Measurements from ENCODE around the gene SALL3.

SALL3 gene

DNA sequence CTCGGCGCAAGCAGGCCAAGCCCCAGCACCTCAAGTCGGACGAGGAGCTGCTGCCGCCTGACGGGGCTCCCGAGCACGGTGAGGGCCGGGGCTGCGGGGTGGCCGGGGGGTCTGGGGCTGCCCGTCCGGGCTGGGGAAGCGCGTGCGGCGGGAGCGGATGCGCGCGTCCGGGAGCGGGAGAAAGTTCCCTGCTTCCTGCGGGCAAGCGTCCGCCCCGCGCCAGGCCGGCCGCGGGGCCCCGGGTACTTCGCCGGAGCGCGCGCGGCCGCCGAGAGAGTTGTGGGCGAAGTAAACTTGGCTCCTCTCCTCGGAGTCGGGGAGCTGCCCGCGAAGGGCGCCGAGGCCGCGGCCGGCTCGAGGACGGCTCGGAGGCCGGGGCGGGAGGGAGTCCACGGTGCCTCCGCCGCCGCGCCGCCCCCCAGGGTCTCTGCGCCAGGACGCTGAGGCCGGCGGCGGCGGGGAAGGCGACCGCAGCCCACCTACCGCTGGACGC lies 707 bp downstream of the SALL3 start:
- DNase-seq (ENCODE audit: low read depth, low spot score) = no peak

DNA sequence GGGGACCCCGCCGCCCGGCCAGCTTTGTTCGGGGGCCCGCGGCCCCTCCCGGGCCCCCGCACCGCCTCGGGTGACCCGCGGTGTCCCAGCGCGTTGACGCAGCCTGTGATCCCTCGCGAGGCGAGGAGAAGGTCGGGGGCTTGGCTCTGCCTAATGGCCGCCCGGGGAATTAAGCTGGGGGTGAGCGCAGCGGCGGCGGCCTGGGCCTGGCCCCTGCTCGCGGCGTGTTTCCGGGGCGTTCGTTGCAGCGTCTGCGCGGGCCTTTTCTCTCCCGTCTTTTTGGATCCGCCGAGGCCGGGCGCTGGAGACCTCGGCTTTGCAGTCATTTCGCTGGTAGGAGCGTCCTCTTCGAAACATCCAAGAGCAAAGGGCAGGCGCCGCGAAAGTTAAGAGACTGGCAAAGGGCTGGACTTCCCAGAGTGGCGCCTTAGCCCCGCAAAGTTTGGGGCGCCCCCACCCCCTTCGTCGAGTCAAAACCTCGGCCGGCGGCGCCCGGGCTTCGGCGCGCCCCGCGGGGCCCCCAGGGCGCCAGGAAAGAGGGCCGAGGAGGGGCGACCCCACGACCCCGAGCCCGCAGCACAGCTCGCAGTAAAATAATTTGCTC lies 1.3 kb downstream of the SALL3 start:
- no peak for DNase-seq (ENCODE audit: low read depth, low spot score)

DNA sequence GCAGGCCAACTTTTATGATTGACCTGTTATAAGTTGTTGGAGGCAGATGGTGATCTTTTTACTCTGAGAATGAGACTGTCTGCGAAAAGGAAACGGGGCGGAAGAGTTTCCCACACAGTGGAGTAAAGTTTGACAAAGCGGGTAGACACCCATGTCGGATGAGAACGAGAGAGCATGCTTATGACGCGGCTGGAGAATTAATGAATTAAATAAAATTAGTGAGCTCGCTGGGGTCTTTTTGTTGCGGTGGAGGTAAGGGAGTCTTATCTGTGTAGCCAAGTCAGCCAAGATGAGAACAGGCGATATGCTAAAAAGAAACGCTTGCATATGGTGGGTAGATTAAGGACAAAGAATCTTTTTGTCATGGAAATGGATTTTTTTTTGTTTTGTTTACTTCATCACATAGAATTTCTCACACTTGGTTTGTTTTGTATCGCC lies 1.8 kb downstream of the SALL3 start:
- DNase-seq (ENCODE audit: low read depth, low spot score) = no peak

DNA sequence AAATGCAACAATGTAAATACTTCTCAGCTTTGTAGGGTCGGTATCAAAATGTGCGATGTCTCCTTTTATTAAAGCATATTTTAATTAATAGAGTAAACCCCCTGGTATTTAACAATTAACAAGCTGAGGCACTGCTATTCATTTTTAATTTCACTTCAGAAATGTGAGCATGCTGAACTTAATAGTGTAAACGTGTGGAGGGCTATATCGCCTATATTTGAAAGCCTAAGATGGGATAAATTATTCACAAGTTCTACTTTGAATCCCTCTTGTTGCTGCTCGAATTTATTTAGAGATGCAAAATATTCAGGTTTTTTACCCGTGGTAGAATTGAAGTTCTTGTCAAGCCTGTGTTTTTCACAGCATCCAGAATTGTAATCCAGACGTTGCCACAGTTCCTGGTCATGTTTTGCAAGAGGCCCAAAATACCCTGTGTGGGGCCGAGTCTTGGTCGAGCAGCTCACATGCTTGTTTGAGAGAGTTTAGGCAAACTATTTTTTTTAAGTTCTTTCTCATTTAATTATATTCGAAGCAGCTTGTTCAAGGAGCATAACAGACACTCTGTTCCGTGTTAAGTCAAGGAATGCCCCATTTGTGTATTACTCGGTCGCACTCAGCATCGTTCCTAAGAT lies 2.5 kb downstream of the SALL3 start:
- DNase-seq (ENCODE audit: low read depth, low spot score) = no peak

DNA sequence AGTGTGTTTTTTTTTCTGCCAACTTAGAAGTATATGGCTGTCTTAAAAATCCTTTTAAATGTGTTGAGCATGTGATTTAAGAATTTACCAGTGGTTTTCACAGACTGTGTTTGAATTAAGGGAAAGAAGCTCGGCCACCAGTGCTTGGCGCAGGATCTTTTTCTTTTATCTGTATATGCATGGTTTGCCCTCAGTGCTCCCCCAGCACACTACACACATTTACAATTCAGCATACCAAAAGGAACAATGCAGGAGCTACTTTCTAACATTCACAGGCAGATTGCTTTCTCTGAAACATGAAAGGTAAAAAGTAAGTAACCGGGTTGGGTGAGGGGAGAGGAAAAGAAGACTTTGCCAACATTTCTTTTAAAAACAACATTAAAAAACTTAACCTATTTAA lies 3.9 kb downstream of the SALL3 start:
- no peak for DNase-seq (ENCODE audit: low read depth, low spot score)

DNA sequence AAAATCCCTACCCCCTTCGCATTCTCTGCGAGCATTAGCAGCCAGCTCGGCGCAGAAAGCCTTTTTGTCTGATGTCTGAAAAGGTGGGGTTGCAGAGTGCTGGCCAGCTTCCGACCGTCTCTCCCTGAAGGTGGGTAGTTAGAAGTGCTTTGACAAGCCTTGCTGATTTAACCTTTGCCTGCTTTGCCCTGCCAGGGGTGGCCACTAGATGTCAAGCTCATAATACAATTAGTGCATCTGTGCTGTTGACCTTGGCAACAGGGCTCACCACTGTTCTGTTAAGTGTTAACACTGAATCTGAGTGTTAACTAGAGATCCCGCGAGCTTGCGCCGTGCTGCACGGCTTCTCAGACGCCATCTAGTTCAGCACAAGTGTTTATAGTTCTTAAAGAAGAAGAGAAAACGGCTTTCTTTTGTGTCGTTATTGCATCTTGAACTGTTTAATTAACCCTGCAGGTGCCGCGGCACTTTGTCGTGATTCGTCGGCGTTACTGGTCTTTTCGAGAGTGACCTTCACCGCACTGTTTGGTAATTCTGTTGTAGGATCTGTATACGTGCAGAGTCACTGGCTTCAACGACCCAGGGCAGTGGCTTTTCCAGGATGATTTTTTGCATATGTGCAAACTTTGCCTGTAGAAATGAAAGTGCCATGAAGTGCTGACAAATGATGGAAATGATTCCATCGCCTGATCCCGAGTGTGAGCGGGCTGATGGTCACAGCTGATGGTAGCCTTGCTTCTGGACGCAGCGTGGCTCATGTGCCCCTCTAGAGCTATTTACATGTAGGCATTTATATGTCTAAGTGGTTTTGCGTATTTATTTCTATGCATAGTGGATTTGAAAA lies 5.5 kb downstream of the SALL3 start:
- DNase-seq (ENCODE audit: low read depth, low spot score) = no peak

DNA sequence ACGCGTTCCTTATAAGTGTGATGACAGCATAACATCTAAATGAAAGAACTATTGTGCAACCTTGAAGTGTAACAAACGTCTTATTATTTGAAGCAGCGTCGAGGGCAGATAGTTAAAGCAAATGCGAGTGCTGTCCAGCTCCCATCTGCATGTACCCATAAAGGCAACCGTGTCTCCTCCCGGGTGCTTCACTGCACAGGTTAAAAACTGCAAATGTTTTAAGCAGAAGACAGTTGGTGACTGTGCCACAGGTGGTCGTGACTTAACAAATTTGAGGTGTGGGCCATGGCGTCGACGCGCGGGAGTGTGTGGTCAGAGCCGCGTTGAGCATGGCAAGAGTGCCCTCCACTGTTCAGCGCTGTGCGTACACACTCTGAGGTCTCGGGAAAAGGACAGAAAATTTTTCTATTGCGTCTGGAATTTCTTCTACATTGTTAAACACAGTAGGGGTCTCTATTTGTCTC lies 6.4 kb downstream of the SALL3 start:
- DNase-seq (ENCODE audit: low read depth, low spot score) = no peak

DNA sequence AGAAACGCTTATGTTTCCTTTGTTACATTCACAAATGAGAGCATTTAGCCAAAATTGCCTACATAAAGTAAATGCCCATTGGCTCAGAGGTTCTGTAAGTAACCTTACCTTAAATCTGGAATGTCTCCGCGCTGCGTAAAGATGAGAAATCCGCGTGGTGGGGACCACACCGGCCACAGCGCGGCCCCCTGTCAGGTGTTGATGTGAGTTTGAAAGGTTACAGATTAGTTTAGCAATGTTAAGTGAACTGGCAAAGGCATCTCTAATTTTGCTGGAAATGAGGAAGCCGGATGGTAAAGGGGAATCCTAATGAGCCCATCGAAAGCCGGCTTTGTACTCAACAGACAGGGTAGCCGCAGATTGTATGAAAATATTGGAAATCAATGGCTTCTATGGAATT lies 11.8 kb downstream of the SALL3 start:
- no peak for DNase-seq (ENCODE audit: low read depth, low spot score)

DNA sequence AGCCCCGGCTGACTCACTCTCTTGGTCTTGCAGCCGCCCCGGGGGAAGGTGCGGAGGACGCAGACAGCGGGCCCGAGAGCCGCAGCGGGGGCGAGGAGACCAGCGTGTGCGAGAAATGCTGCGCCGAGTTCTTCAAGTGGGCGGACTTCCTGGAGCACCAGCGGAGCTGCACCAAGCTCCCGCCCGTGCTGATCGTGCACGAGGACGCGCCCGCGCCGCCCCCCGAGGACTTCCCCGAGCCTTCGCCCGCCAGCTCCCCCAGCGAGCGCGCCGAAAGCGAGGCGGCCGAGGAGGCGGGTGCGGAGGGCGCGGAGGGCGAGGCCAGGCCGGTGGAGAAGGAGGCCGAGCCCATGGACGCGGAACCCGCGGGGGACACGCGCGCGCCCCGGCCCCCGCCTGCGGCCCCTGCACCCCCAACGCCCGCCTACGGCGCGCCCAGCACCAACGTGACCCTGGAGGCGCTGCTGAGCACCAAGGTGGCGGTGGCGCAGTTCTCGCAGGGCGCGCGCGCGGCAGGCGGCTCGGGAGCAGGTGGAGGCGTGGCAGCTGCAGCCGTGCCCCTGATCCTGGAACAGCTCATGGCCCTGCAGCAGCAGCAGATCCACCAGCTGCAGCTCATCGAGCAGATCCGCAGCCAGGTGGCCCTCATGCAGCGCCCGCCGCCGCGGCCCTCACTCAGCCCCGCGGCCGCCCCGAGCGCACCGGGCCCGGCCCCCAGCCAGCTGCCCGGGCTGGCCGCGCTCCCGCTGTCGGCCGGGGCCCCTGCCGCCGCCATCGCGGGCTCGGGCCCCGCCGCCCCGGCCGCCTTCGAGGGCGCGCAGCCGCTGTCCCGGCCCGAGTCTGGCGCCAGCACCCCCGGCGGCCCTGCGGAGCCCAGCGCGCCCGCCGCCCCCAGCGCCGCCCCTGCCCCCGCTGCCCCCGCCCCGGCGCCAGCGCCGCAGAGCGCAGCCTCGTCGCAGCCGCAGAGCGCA lies 12.7 kb downstream of the SALL3 start:
- DNase-seq (ENCODE audit: low read depth, low spot score) = no peak

DNA sequence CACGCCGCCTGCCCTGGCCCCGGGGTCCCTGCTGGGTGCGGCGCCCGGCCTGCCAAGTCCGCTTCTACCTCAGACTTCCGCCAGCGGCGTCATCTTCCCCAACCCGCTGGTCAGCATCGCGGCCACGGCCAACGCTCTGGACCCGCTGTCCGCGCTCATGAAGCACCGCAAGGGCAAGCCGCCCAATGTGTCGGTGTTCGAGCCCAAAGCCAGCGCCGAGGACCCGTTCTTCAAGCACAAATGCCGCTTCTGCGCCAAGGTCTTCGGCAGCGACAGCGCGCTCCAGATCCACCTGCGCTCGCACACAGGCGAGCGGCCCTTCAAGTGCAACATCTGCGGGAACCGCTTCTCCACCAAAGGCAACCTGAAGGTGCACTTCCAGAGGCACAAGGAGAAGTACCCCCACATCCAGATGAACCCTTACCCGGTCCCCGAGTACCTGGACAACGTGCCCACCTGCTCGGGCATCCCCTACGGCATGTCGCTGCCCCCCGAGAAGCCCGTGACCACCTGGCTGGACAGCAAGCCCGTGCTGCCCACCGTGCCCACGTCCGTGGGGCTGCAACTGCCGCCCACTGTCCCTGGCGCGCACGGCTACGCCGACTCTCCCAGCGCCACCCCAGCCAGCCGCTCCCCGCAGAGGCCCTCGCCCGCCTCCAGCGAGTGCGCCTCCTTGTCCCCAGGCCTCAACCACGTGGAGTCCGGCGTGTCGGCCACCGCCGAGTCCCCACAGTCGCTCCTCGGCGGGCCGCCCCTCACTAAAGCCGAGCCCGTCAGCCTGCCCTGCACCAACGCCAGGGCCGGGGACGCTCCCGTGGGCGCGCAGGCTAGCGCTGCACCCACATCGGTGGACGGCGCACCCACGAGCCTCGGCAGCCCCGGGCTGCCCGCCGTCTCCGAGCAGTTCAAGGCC lies 13.7 kb downstream of the SALL3 start:
- no peak for DNase-seq (ENCODE audit: low read depth, low spot score)

DNA sequence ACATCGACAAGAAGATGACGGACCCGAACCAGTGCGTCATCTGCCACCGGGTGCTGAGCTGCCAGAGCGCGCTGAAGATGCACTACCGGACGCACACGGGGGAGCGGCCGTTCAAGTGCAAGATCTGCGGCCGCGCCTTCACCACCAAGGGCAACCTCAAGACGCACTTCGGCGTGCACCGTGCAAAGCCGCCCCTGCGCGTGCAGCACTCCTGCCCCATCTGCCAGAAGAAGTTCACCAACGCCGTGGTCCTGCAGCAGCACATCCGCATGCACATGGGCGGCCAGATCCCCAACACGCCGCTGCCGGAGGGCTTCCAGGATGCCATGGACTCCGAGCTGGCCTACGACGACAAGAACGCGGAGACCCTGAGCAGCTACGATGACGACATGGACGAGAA lies 14.4 kb downstream of the SALL3 start:
- DNase-seq (ENCODE audit: low read depth, low spot score) = no peak

DNA sequence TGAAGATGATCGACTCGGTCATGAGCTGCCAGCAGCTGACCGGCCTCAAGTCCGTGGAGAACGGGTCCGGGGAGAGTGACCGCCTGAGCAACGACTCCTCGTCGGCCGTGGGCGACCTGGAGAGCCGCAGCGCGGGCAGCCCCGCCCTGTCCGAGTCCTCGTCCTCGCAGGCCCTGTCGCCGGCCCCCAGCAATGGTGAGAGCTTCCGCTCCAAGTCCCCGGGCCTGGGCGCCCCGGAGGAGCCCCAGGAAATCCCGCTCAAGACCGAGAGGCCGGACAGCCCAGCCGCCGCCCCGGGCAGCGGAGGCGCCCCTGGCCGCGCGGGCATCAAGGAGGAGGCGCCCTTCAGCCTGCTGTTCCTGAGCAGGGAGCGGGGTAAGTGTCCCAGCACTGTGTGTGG lies 14.9 kb downstream of the SALL3 start:
- no peak for DNase-seq (ENCODE audit: low read depth, low spot score)

DNA sequence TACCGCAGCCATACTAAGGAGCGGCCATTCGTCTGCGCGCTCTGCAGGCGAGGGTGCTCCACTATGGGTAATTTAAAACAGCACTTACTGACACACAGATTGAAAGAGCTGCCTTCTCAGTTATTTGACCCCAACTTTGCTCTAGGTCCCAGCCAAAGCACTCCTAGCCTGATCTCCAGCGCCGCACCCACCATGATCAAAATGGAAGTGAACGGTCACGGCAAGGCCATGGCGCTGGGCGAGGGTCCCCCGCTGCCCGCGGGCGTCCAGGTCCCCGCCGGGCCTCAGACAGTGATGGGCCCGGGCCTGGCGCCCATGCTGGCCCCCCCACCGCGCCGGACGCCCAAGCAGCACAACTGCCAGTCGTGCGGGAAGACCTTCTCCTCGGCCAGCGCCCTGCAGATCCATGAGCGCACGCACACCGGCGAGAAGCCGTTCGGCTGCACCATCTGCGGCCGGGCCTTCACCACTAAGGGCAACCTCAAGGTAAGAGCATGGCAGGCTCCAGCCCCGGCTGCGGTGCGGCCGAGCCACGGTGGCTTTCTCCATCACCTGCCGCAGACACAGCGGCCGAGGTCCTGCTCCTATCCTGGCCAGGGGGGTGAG lies 15.5 kb downstream of the SALL3 start:
- no peak for DNase-seq (ENCODE audit: low read depth, low spot score)

DNA sequence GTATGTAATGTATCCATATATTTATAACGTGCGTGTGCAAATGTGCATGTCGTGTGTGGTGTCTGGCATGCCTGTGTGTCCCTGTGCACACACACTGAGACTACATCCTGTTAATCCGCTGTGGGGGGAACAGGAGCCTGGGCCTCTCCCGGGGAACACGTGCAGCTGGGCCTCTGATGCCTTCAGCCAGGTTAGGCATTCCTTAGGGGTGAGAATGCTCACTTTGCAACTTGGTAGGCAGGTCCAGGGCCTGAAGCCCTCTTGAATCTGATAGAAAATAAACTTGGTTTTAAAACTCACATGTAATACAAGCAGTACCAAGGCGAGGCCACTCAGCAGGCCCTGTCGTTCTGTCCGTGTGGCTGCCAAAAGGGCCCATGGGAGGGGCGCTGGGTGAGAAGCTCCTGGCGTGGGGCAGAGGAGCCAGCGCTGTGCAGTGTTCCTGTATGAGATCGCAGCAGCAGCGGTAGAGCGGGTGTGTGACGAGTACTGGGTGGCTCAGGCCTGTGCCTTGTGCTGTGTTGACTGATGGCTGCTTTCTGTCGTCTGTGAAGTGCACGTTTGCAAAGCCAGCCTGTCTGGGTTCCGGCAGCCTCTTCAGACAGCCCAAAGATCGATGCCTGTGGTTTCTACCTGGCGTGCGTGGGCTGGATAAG lies 16.2 kb downstream of the SALL3 start:
- no peak for DNase-seq (ENCODE audit: low read depth, low spot score)

DNA sequence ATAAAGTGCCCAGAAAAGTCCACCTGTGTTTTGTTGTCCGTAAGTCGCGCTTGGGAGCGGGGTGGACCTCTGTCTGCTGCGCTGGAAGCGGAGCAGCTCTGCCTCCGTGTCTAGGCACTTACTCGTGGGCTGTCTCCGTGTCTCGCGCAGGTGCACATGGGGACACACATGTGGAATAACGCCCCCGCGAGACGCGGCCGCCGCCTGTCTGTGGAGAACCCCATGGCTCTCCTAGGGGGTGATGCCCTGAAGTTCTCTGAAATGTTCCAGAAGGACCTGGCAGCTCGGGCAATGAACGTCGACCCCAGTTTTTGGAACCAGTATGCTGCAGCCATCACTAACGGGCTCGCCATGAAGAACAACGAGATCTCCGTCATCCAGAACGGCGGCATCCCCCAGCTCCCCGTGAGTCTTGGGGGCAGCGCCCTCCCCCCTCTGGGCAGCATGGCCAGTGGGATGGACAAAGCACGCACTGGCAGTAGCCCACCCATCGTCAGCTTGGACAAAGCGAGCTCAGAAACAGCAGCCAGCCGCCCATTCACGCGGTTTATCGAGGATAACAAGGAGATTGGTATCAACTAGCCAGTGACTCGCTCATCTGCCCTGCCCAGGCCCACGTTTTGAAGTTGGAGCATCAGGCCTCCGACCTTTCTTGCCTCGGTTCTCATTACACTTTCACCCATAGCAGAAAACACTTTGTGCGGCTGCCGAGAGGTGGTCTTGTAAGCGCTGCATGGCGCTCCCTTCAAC lies 17.3 kb downstream of the SALL3 start:
- DNase-seq (ENCODE audit: low read depth, low spot score) = no peak

DNA sequence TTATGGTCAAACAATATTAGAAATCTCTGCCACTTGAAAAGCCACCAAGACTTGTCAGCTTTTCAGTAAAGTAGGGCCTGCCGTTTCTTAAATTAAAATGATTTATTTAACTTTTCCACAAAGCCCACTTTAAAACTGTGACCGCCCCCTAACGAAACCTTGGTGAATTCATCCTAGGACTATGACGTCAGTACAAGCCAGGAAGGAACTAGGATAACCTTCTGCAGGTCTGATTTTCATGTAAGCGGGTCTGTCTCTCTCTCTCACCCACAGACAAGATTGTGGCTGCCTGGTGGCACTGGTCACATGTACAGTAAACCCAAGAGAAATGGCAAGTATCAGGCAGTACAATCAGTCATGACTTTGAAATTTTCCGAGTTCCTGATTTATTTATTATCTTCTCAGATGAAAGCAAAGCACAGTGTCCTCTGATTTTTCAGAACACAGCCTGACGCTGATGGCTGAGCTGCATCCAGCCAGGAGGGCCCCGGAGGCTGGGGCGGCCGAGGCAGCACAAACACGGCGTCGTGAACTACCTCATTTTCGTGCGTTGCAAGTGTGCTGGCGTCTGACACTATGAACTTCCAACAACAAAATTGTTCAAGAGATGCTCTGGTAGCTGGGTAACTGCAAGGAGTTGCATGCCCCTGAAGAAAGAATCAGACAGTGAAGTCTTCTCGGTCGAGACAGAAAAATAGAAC lies 18.9 kb downstream of the SALL3 start:
- DNase-seq (ENCODE audit: low read depth, low spot score) = no peak

DNA sequence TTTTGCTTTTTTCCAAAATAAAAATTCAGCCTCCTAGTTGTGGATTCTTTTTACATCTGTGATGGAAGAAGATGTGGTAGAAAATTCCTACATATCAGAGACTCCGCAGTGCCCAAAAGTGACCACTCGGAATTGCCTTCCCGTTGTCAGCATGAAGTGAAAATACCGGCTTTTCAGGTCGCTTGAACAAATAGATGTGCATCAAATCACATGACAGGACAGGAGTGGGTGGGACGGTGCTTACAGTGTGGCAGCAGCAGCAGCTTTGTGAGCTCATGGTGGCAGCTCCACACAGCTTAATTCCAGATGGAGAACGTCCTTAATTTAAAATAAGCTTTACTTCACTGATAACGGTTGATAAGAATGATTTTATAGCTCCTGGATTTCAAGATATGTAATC lies 20.3 kb downstream of the SALL3 start:
- DNase-seq (ENCODE audit: low read depth, low spot score) = no peak

DNA sequence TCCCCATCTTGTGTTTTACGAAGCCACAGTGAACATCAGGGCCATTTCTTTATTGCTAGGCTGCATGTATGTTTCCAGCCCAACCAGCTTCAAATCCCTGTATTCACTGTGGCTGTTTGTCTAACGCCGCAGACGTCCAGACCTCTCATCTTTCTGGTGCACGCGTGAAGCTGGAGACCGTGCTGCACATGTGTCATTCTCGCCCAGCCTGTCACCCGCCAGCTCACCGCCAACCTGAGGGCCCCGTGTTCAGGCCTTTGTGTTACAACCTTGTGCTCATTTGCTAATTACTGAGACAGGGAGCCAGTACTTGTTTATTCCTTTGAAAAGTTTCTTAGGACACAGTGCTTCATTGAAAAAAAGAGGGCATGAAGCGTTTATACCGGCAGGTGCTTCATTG lies 21.4 kb downstream of the SALL3 start:
- no peak for DNase-seq (ENCODE audit: low read depth, low spot score)

Data from smooth muscle cell of the brain vasculature (primary cell).